Kidney epithelial cell (primary cell): ENCODE results near the gene OR52J3. TPM values are rescaled to one million over a fixed set of nuclear protein-coding genes. Genes with fewer than 3 reads are reported as not detected.

ENCODE experiments used
- total RNA-seq: library from RNA; depleted of rRNA; stranded (reverse); fragments of >200 nt; gene quantifications from 2 replicates; pipeline ENCODE4 v1.2.3, GENCODE V29; 2015

The OR52J3 gene
- total RNA-seq, 1 donor from 2014 or later: not detected

Other genes with a start within 250 kb of the OR52J3 start
- gene OR52R1, start 242.1 kb upstream of the OR52J3 start, total RNA-seq: not detected in 2 replicates
- not detected in 2 replicates for gene OR51F2, start 225.2 kb upstream of the OR52J3 start, total RNA-seq
- not detected in 2 replicates for gene OR51S1, start 197.3 kb upstream of the OR52J3 start, total RNA-seq
- not detected in 2 replicates for gene OR51T1, start 164.6 kb upstream of the OR52J3 start, total RNA-seq
- not detected in 2 replicates for gene OR51A7, start 142.7 kb upstream of the OR52J3 start, total RNA-seq
- not detected in 2 replicates for gene OR51G2, start 127.2 kb upstream of the OR52J3 start, total RNA-seq
- gene OR51G1, start 122.2 kb upstream of the OR52J3 start, total RNA-seq: not detected in 2 replicates
- gene OR51A4, start 98.9 kb upstream of the OR52J3 start, total RNA-seq: not detected in 2 replicates
- gene OR51A2, start 90.8 kb upstream of the OR52J3 start, total RNA-seq: not detected in 2 replicates
- gene OR51L1, start 51.7 kb upstream of the OR52J3 start, total RNA-seq: not detected in 2 replicates
- gene OR52E2, start 13.1 kb downstream of the OR52J3 start, total RNA-seq: not detected in 2 replicates
- not detected in 2 replicates for gene OR52E1, start 23.0 kb downstream of the OR52J3 start, total RNA-seq
- gene OR52A5, start 91.8 kb downstream of the OR52J3 start, total RNA-seq: not detected in 2 replicates
- gene OR52A1, start 108.2 kb downstream of the OR52J3 start, total RNA-seq: not detected in 2 replicates
- not detected in 2 replicates for gene OR51V1, start 154.2 kb downstream of the OR52J3 start, total RNA-seq
- not detected in 2 replicates for gene HBB, start 180.5 kb downstream of the OR52J3 start, total RNA-seq
- gene HBD, start 188.0 kb downstream of the OR52J3 start, total RNA-seq: not detected in 2 replicates
- gene HBG1, start 203.3 kb downstream of the OR52J3 start, total RNA-seq: not detected in 2 replicates
- not detected in 2 replicates for gene HBG2, start 208.3 kb downstream of the OR52J3 start, total RNA-seq
- not detected in 2 replicates for gene HBE1, start 223.4 kb downstream of the OR52J3 start, total RNA-seq